ENCODE results near the gene RXRG. TPM values are rescaled to one million over a fixed set of nuclear protein-coding genes. Genes with fewer than 3 reads are reported as not detected.

The RXRG gene
- total and polyA plus RNA-seq, 9 of the 15 experiments (the other 6 are each of a cell fraction or from before 2014, with no cell fraction given), result not detected

DNA sequence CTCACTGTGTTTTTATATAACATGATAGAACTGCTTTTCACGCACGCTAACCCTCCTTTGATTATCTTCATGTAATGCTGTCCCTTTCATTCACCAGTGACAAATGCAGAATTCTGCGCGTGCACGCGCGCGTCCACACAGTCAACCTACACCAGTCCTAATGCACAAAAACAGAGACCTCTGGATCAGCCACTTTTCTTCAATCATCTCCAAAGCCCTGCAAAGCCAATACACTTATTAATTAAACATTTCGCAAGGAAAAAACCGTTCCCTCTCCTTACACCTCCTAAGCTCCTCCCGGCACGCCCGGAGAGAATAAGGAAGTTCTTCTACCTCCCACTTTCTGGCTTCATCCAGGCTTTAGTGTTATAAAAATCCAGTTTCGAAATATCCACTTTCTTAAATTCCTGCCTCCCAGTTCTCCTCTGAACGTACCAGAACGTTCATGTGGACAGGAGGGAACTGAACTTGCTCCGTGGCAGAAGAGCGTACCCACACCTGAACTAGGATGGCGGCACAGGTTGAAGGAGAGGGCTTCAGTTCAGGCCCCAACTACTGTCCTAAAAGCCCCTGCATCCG, 93.0 kb downstream of the RXRG start (continued):
- TF ChIP-seq, protein P1, sequence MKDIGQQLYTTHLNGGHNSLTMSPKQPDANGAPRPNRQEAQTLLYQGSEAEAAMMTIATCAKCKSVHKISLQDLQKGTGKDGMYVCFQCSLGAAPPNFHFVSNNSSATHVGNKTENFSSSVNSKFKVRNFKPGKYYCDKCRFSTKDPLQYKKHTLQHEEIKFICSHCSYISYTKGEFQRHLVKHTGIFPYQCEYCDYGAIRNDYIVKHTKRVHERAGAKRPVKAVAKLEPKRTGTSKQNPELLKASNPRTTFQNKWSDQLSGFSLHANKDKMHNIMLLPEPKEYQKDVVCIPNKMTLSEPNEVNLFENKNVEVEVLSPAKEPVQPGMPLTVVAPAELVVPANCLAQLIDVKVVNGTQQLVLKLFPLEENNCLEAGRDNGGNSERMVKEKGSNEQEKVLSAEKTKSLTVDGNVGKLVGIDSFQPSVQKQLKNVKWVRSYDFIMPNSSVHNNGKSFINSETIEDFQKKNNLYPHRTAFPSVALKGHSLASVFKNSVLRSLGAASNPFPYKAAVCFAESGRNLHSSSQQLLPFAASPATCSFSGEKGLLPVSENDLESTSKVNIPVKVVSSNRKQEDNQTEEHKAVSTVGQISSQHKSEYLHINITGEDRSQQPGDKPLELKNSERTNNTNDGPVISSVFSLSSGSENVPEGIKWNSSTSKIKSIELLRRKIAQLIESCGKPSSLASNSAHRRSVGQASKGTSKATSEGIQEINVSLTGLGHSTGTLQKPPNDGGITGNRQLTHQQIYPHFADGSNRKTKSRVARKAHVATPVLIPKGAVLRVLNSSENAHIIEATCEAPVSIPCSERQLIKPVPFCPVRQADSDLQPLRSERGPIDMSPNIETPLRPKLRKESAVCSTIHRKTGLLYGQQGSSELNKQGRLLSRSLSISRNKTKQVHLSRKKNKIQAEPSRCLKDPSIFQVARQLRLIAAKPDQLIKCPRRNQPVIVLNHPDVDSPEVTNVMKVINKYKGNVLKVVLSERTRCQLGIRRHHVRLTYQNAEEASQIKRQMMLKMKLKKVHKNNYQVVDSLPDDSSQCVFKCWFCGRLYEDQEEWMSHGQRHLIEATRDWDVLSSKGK (CRISPR knock-in tag; IDR thresholded peaks at IDR 0.05), result no peak
- TF ChIP-seq CEBPB (tag; IDR thresholded peaks at IDR 0.05), result no peak
- no peak for TF ChIP-seq HMG20A (CRISPR knock-in tag; conservative IDR thresholded peaks at IDR 0.05)
- no peak for TF ChIP-seq RBBP5 (IDR thresholded peaks at IDR 0.05; ENCODE audit: borderline replicate concordance, insufficient read depth, low read length, poor library complexity, severe bottlenecking)
- TF ChIP-seq, protein P2, sequence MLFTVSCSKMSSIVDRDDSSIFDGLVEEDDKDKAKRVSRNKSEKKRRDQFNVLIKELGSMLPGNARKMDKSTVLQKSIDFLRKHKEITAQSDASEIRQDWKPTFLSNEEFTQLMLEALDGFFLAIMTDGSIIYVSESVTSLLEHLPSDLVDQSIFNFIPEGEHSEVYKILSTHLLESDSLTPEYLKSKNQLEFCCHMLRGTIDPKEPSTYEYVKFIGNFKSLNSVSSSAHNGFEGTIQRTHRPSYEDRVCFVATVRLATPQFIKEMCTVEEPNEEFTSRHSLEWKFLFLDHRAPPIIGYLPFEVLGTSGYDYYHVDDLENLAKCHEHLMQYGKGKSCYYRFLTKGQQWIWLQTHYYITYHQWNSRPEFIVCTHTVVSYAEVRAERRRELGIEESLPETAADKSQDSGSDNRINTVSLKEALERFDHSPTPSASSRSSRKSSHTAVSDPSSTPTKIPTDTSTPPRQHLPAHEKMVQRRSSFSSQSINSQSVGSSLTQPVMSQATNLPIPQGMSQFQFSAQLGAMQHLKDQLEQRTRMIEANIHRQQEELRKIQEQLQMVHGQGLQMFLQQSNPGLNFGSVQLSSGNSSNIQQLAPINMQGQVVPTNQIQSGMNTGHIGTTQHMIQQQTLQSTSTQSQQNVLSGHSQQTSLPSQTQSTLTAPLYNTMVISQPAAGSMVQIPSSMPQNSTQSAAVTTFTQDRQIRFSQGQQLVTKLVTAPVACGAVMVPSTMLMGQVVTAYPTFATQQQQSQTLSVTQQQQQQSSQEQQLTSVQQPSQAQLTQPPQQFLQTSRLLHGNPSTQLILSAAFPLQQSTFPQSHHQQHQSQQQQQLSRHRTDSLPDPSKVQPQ (CRISPR knock-in tag; IDR thresholded peaks at IDR 0.05; ENCODE audit: borderline replicate concordance), result no peak

Other genes with a start within 250 kb of the RXRG start
- gene LMX1A, start 88.4 kb downstream of the RXRG start, total RNA-seq (2014; rRNA removed), result not detected in 2 replicates
- not detected in 2 replicates for gene LMX1A, start 88.4 kb downstream of the RXRG start, total RNA-seq (2014; rRNA removed; fragmentation: Illumina TruSeq; extraction: Trizol)
- gene LMX1A, start 88.4 kb downstream of the RXRG start, total RNA-seq (2015; rRNA removed; fragmentation: Illumina TruSeq; extraction: Trizol), result not detected in 2 replicates
- gene LMX1A, start 88.4 kb downstream of the RXRG start, total RNA-seq (2021), result not detected in 2 replicates
- not detected in 2 replicates for gene LMX1A, start 88.4 kb downstream of the RXRG start, polyA plus RNA-seq (2011; rRNA removed)
- gene LMX1A, start 88.4 kb downstream of the RXRG start, polyA plus RNA-seq (2014; fragmentation: Illumina TruSeq; extraction: Trizol), result not detected in 2 replicates
- gene LMX1A, start 88.4 kb downstream of the RXRG start, polyA plus RNA-seq (2014; fragmentation: Nextera tagmentation; extraction: Ambion mirVana), result not detected
- not detected in 2 replicates for gene LMX1A, start 88.4 kb downstream of the RXRG start, polyA plus RNA-seq (2014; rRNA removed)
- gene LRRC52, start 98.9 kb upstream of the RXRG start, total RNA-seq (2014; rRNA removed), result not detected in 2 replicates
- not detected in 2 replicates for gene LRRC52, start 98.9 kb upstream of the RXRG start, total RNA-seq (2014; rRNA removed; fragmentation: Illumina TruSeq; extraction: Trizol)
- not detected in 2 replicates for gene LRRC52, start 98.9 kb upstream of the RXRG start, total RNA-seq (2015; rRNA removed; fragmentation: Illumina TruSeq; extraction: Trizol)
- not detected in 2 replicates for gene LRRC52, start 98.9 kb upstream of the RXRG start, total RNA-seq (2021)
- not detected in 2 replicates for gene LRRC52, start 98.9 kb upstream of the RXRG start, polyA plus RNA-seq (2011; rRNA removed)
- not detected in 2 replicates for gene LRRC52, start 98.9 kb upstream of the RXRG start, polyA plus RNA-seq (2014; fragmentation: Illumina TruSeq; extraction: Trizol)
- gene LRRC52, start 98.9 kb upstream of the RXRG start, polyA plus RNA-seq (2014; fragmentation: Nextera tagmentation; extraction: Ambion mirVana), result not detected
- not detected in 2 replicates for gene LRRC52, start 98.9 kb upstream of the RXRG start, polyA plus RNA-seq (2014; rRNA removed)
- gene MGST3, start 186.1 kb upstream of the RXRG start, total RNA-seq (2014; rRNA removed), result 69.9 and 70.7 TPM in 2 replicates
- gene MGST3, start 186.1 kb upstream of the RXRG start, total RNA-seq (2014; rRNA removed; fragmentation: Illumina TruSeq; extraction: Trizol), result 92.8 and 95.1 TPM in 2 replicates
- 99.5 and 105 TPM in 2 replicates for gene MGST3, start 186.1 kb upstream of the RXRG start, total RNA-seq (2015; rRNA removed; fragmentation: Illumina TruSeq; extraction: Trizol)
- 77.0 and 82.0 TPM in 2 replicates for gene MGST3, start 186.1 kb upstream of the RXRG start, total RNA-seq (2021)
- 109 and 112 TPM in 2 replicates for gene MGST3, start 186.1 kb upstream of the RXRG start, polyA plus RNA-seq (2011; rRNA removed)
- 82.0 and 98.7 TPM in 2 replicates for gene MGST3, start 186.1 kb upstream of the RXRG start, polyA plus RNA-seq (2014; fragmentation: Illumina TruSeq; extraction: Trizol)
- 100 to 1,000 TPM; 255 to 287 TPM for gene MGST3, start 186.1 kb upstream of the RXRG start, polyA plus RNA-seq (2014; fragmentation: Nextera tagmentation; extraction: Ambion mirVana)
- gene MGST3, start 186.1 kb upstream of the RXRG start, polyA plus RNA-seq (2014; rRNA removed), result 121 and 157 TPM in 2 replicates